Measurements from ENCODE around the gene ZNF407.
A peak's percentile ranks its signal among the peaks of the same experiment; 100 is the strongest.

Gene ZNF407

DNA sequence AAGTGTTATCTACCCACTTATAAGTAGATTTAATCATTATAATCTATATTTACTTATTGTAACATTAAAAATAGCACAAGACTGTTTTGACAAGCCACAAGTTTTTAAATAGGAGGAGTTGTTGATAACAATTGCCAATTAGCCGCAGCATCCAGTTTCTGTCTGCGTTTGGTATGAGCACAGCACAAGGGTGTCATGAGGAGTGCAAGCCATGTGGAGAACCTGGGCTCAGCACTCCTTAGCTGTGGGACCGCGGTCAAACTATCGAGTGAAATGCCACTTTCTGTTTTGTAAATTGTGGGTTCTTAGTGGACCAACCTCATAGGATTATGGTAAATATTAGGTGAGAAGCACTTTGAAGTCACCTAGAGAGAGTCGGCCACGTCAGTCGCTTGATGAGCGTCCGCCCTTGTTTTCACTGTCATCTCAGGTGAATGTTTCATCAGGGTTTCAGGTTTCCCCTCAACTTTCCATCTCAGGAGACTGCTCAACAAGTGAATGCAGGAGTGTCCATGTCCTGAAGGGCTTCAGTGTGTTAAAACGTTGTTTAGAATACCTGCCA lies 294.5 kb downstream of the ZNF407 start:
- no peak for DNase-seq (ENCODE audit: low spot score)

DNA sequence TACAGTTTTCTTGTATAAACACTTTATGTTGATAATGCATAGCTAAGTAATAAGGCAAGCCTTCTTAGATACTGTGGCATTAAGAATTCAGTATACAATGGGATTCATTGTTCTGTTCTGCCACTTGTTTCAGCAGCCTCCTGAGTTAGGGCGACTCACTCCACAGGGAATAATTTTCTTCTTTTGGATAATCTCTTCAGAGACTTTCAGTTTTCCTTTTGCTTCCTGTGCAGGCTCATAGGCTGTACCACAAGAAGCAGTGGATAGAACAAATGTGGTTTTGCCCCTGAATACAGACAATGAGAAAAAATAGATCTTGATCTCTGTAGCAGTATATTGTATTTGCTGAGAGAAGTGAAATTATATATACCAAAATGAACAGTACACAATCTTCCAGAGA lies 298.0 kb downstream of the ZNF407 start:
- peak; percentile 20 for DNase-seq (ENCODE audit: low spot score)

- DNase-seq (ENCODE audit: low spot score) = no peak
These were observed 298.8 kb downstream of the ZNF407 start for GRCh38 chr18:74896390-74896991.

GRCh38 chr18:74897971-74898657 lies 300.4 kb downstream of the ZNF407 start:
- no peak for DNase-seq (ENCODE audit: low spot score)

DNA sequence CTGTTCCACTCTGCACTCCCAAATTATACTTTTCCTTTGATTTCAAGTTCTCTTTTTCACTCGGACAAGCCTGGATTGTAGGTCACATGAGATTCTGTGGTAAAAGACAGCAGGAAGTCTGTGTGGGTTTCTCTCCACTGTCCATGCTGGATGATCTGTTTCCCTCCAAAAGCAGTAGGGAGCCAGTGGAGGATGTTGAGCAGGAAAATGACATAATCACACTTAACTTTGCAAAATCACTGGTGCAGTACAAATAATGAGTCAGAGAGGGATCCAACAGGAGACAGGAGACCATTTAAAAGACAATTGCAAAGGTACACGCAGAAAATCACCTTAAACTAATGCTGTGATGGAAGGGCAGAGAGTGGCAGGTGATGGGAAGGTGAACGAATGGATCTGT lies 301.3 kb downstream of the ZNF407 start:
- DNase-seq (ENCODE audit: low spot score) = no peak

DNA sequence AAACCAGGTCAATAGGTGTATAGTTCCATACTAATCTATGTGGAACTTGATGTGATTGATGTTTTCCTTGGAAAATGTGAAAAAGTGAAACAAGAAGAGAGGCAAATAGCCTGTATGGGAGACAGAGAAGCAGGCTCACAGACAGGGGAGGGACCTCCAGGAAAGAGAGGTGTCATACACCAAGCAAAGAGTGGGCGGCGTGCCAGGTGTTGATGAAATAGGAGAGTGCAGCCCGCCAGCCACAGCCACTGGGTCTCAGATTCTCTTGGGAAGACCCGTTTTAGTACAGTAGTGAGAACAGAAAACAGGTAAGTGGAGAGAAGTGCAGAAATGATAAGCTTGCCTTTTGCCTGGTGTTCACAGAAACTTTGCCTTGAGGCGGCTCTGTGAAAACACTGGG lies 301.9 kb downstream of the ZNF407 start:
- no peak for DNase-seq (ENCODE audit: low spot score)

DNA sequence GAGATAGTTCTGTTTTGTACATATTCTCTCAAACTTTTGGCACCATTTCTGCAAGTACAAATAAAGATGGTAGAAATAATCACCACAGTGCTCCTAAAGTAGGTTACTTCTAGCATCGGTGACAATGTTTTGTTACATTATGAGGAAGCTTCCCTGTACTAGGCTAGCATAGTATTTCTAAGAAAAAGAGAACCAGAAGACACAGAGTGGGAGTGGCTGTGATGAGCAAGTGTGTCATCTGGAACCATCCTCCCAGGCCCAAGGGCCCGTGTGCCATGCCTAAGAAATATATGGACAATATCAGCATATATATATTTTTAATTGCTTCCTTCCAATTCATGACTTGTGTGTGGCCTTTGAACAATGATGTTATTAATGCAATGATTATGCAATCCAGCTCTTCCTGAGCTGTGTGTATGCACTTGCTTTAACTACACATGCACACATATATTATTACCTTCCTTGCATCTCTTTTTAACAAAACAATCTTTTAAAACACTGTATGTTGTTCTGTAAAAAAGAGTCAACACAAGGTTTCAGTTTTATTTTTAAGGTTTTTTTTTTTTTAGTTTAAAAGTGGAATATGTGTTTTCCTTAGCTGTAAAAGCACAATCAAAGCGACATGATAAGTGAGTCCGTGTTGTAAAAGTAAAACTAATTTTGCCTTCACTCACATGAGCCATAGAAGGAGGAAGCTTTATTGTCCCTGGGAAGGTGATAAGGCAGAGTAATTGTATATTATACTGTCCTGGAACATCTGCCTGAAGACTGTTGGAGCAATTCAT lies 303.9 kb downstream of the ZNF407 start:
- no peak for DNase-seq (ENCODE audit: low spot score)

DNA sequence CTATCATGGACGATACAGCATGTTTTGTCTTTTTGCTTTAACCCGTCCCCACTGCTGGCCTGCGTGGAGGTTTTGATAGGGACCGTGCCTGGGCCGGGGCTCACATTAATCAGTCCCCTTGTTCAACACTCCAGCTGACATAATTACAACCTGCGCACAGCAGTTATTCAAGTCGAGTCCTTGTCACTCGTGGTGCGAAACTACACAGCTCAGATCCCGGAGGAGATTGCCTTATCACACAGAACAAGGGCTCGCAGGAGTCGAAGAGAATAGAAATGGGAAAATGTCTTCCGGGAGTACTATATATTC lies 304.4 kb downstream of the ZNF407 start:
- no peak for DNase-seq (ENCODE audit: low spot score)

- no peak for DNase-seq (ENCODE audit: low spot score)
These were observed 307.6 kb downstream of the ZNF407 start for GRCh38 chr18:74905247-74905646.

DNA sequence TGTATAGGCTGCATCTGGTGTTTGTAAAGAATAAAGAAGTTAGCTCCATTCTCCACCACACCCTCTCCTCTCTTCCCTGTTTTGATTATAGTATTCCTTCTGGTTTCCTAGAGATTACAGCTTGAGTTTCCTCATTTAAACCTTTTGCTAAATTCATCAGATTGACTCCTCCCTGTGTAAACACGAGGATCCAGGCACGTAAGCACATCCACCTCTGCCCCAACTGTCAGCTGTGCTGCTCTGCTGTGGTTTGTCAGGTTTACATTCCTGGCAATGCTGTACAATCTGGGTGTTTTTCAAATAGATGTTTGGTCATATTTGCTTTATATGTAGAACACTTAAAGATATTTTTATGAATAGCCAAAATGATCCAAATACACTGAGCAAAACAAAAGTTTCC lies 308.5 kb downstream of the ZNF407 start:
- no peak for DNase-seq (ENCODE audit: low spot score)

DNA sequence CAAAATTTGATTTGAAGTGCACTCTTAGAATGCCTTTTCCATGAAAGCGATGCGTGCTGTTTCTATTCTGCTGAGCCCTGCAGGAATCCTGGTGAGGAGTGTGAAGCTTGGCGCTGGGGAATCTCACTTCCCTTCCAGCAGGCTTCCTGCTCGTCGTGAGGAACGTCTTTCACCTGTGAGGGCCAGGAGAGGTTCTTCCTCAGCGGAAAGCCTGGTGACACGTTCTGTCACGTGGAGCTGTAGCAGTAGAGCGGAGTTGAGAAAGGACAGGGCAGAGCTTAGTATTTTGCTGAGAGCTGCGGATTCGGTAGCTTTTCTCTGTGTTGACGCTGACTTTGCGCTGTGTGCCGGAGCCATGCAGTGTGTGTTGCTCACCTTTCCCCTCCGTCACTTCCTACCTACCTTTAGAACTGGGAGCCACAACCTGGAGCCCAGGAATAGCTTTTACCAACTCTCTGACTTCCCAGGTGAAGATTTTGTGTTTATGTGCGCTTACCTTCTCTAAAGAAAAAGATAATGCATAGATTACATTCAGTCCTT lies 316.5 kb downstream of the ZNF407 start:
- no peak for DNase-seq (ENCODE audit: low spot score)

- DNase-seq (ENCODE audit: low spot score) = no peak
These were observed 317.0 kb downstream of the ZNF407 start for GRCh38 chr18:74914648-74915047.

- DNase-seq (ENCODE audit: low spot score) = no peak
These were observed 319.2 kb downstream of the ZNF407 start for GRCh38 chr18:74916773-74917393.

GRCh38 chr18:74918276-74918790 lies 320.7 kb downstream of the ZNF407 start:
- no peak for DNase-seq (ENCODE audit: low spot score)

GRCh38 chr18:74921057-74921820 lies 323.6 kb downstream of the ZNF407 start:
- no peak for DNase-seq (ENCODE audit: low spot score)

DNA sequence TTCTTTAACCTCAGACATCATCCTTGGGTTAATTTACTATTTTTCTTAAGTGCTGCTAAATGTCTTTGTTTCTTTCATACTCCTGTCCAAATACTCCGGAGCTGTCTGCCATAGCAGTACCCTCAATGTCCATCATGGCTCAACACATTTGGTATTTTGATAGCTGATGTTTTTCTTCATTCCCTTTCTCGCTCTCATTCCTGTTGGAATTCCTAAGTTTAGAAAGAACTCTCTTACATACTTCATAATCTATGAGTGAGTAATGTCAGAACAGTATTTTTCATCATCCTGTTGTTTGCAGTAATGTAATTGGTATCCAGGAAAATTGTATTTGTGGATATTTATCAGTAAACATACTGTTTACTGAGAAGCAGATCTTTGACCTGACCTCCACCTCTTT lies 328.4 kb downstream of the ZNF407 start:
- DNase-seq (ENCODE audit: low spot score) = no peak

- DNase-seq (ENCODE audit: low spot score) = no peak
These were observed 330.7 kb downstream of the ZNF407 start for GRCh38 chr18:74928194-74928968.

DNA sequence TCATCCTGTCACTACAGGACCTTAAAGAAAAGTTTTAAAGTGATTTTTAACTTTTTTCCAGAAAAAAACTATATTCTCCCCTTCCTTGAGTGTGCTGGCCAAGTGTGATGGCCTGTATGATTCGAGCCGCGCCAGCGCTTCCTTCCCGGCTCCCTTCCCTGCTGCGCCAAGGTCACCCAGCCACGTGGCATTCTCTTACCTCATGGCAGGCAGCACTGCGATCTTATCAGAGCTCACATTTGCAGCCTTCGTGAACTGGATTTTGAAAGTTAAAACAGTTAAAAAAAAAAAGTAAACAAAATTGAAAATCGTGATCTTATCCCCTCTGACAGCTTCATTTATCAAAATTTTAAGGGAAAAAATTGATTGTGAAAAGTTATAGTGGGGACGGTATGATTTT lies 331.4 kb downstream of the ZNF407 start:
- no peak for DNase-seq (ENCODE audit: low spot score)

GRCh38 chr18:74930616-74931015 lies 332.9 kb downstream of the ZNF407 start:
- no peak for DNase-seq (ENCODE audit: low spot score)

- no peak for DNase-seq (ENCODE audit: low spot score)
These were observed 336.3 kb downstream of the ZNF407 start for GRCh38 chr18:74933930-74934329.

DNA sequence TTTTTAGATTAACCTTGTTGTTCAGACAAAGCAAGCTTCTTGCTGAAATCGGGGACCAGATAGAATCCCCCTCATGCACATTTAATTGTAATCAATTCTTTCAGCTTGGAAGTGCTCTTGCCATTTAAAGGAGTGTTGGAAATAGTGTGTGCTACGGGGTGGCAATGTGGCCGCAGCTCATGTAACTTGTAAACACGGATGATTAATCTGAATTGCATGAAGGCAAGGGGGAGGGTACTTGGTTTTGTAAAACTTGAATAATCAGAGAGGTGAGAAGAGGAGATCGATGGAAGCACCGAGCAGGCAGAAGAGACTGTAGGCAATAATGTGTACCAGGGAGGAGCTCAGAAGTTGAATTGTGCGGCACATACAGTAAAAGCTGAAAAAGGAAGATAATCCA lies 337.8 kb downstream of the ZNF407 start:
- DNase-seq (ENCODE audit: low spot score) = no peak
